NCI-H1105 treated with DMSO at 0.1 percent for 48 hours (cell line): Measurements from ENCODE around the gene MEGF8.
A peak's percentile ranks its signal among the peaks of the same experiment; 100 is the strongest.
"Not testable (repeated sequence)": the region's sequence is repeated elsewhere in the genome, so short reads cannot be mapped to it uniquely, and the experiment has no call there.

Source experiments
- DNase-seq: peaks from one replicate; lab custom pipeline; 2025; lab: John Stamatoyannopoulos, UW

The MEGF8 gene

GRCh38 chr19:42331333-42331732, 5.9 kb downstream of the MEGF8 start:
- not testable (repeated sequence) for DNase-seq

GRCh38 chr19:42332059-42332458, 6.6 kb downstream of the MEGF8 start:
- no peak for DNase-seq

- DNase-seq: no peak
These were observed 7.6 kb downstream of the MEGF8 start for GRCh38 chr19:42333018-42333417.

- no peak for DNase-seq
These were observed 8.7 kb downstream of the MEGF8 start for GRCh38 chr19:42333975-42334696.

- DNase-seq: no peak
These were observed 9.4 kb downstream of the MEGF8 start for GRCh38 chr19:42334697-42335373.

GRCh38 chr19:42335374-42335936, 10.0 kb downstream of the MEGF8 start:
- DNase-seq: no peak

- DNase-seq: no peak
These were observed 10.5 kb downstream of the MEGF8 start for GRCh38 chr19:42335971-42336370.

- DNase-seq: not testable (repeated sequence)
These were observed 13.9 kb downstream of the MEGF8 start for GRCh38 chr19:42339126-42339860.

- DNase-seq: not testable (repeated sequence)
These were observed 14.5 kb downstream of the MEGF8 start for GRCh38 chr19:42339922-42340321.

- no peak for DNase-seq
These were observed 18.1 kb downstream of the MEGF8 start for GRCh38 chr19:42343344-42344110.

- DNase-seq: no peak
These were observed 19.0 kb downstream of the MEGF8 start for GRCh38 chr19:42344336-42344893.

- no peak for DNase-seq
These were observed 19.9 kb downstream of the MEGF8 start for GRCh38 chr19:42345191-42345812.

GRCh38 chr19:42348211-42348610, 22.8 kb downstream of the MEGF8 start:
- no peak for DNase-seq

GRCh38 chr19:42349378-42350107, 24.1 kb downstream of the MEGF8 start:
- no peak for DNase-seq

- DNase-seq: no peak
These were observed 25.0 kb downstream of the MEGF8 start for GRCh38 chr19:42350417-42350816.

- no peak for DNase-seq
These were observed 25.8 kb downstream of the MEGF8 start for GRCh38 chr19:42351079-42351735.

GRCh38 chr19:42352301-42353259, 27.1 kb downstream of the MEGF8 start:
- DNase-seq: peak; percentile 91

- DNase-seq: no peak
These were observed 28.0 kb downstream of the MEGF8 start for GRCh38 chr19:42353341-42354015.
